Measurements from ENCODE around the gene DCC. TPM values are rescaled to one million over a fixed set of nuclear protein-coding genes. Genes with fewer than 3 reads are reported as not detected.

The DCC gene
- total RNA-seq, 1 experiment from 2014 or later = not detected

GRCh38 chr18:52620926-52621439, 281.0 kb downstream of the DCC start:
- peaks cover 19% of the 10 kb centered on the region for H3K9me3 Mint-ChIP-seq (ENCODE audit: unreplicated experiment)

DNA sequence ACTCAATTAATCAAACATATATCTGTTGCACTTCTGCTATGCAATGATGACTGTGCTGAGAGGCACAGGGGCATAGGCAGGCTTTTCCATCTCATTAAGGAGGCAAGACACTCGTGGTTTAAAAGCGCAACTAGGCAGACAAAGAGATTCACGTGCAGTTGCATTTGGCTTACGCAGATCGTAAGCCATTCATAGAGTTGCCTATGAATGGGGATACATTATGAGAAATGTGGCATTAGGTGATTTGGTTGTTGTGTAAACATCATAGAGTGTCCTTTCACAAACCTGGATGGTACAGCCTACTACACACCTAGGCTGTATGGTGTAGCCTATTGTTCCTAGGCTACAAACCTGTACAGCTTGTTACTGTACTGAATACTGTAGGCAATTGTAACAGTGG, 284.7 kb downstream of the DCC start:
- Mint-ChIP-seq H3K27me3 (ENCODE audit: insufficient read depth, unreplicated experiment) (no peaks in the 10 kb centered on the region), H3K4me1 (ENCODE audit: insufficient read depth, unreplicated experiment) (no peaks in the 10 kb centered on the region), H3K36me3 (ENCODE audit: insufficient read depth, unreplicated experiment) (peaks cover 5% of the 10 kb centered on the region), H3K9me3 (ENCODE audit: unreplicated experiment) (peaks cover 8% of the 10 kb centered on the region), H3K4me3 (ENCODE audit: unreplicated experiment) (no peak overlapping the region), H3K27ac (ENCODE audit: low read depth, unreplicated experiment) (no peak overlapping the region)
- no TSS peak for BruUV-seq (replicated peaks)
- intact Hi-C loops (cut with micrococcal nuclease) = no loop called here
- TF ChIP-seq, protein P1, sequence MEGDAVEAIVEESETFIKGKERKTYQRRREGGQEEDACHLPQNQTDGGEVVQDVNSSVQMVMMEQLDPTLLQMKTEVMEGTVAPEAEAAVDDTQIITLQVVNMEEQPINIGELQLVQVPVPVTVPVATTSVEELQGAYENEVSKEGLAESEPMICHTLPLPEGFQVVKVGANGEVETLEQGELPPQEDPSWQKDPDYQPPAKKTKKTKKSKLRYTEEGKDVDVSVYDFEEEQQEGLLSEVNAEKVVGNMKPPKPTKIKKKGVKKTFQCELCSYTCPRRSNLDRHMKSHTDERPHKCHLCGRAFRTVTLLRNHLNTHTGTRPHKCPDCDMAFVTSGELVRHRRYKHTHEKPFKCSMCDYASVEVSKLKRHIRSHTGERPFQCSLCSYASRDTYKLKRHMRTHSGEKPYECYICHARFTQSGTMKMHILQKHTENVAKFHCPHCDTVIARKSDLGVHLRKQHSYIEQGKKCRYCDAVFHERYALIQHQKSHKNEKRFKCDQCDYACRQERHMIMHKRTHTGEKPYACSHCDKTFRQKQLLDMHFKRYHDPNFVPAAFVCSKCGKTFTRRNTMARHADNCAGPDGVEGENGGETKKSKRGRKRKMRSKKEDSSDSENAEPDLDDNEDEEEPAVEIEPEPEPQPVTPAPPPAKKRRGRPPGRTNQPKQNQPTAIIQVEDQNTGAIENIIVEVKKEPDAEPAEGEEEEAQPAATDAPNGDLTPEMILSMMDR (IDR thresholded peaks at IDR 0.05; ENCODE audit: unreplicated experiment) = no peak
- CTCF ChIA-PET = no interaction called here
- POLR2A ChIA-PET = no interaction called here
- DNase-seq (ENCODE audit: unreplicated experiment) = no peak

More at GRCh38 chr18:52620926-52621439, 281.0 kb downstream of the DCC start:
- intact Hi-C loops (cut with micrococcal nuclease) = no loop called here
- Mint-ChIP-seq H3K4me1 (ENCODE audit: insufficient read depth, unreplicated experiment) (no peaks in the 10 kb centered on the region), H3K4me3 (ENCODE audit: unreplicated experiment) (no peak overlapping the region), H3K27ac (ENCODE audit: low read depth, unreplicated experiment) (no peak overlapping the region), H3K27me3 (ENCODE audit: insufficient read depth, unreplicated experiment) (no peaks in the 10 kb centered on the region), H3K36me3 (ENCODE audit: insufficient read depth, unreplicated experiment) (peaks cover 5% of the 10 kb centered on the region)
- ChIA-PET CTCF (no interaction called here), POLR2A (interaction anchor here (0.5 to 0.7 kb wide), 2 partner anchors 45 to 993 kb away, joined by 3 to 6 read pairs; no protein-coding TSS in a partner anchor)
- TF ChIP-seq, protein P1 (IDR thresholded peaks at IDR 0.05; ENCODE audit: unreplicated experiment) = no peak
- BruUV-seq (replicated peaks) = no TSS peak
- DNase-seq (ENCODE audit: unreplicated experiment) = no peak

DNA sequence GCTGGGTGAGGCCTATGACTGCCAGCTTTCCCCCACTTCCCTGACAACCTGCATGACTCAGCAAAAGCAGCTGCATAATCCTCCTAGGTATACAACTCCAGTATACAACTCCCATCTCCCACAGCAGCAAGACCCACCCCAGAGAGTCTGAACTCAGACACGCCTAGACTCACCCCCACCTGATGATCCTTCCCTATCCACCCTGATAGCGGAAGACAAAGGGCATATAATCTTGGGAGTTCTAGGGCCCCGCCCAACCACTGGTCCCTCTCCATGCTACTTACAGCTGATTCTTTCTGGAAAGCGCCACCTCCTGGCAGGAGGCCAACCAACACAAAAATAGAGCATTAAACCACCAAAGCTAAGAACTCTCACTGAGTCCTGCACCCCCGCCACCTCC, 296.5 kb downstream of the DCC start:
- CTCF ChIA-PET = interaction anchor here (0.6 to 0.9 kb wide), 2 partner anchors 31 to 553 kb away, joined by 3 read pairs; no protein-coding TSS in a partner anchor
- peaks cover 60% of the 10 kb centered on the region for H3K9me3 Mint-ChIP-seq (ENCODE audit: unreplicated experiment)

DNA sequence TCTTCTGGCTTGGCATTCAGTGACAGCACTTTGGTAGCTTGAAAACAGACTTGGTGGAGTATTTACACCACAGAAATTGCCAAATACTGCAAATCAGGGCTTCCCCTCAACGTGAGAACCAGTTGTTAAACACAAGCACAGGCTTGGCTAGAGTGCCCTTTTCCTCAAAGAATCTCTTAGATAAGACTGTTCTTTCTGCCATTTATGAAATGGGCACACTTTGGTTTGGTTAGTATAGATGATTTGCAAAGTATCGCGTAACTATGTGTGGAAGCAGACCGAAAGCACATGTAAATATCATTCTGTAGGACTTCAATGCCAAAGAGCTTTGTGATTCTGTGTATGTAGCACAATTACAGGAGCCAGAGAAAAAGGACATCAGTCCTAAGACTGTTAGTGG, 308.2 kb downstream of the DCC start:
- peaks cover 20% of the 10 kb centered on the region for H3K9me3 Mint-ChIP-seq (ENCODE audit: unreplicated experiment)
- H3K36me3 Mint-ChIP-seq (ENCODE audit: insufficient read depth, unreplicated experiment) = no peaks in the 10 kb centered on the region
- DNase-seq (ENCODE audit: unreplicated experiment) = no peak
- intact Hi-C loops (cut with micrococcal nuclease) = no loop called here
- TF ChIP-seq, protein P1 (IDR thresholded peaks at IDR 0.05; ENCODE audit: unreplicated experiment) = no peak
- CTCF ChIA-PET = interaction anchor here (0.6 to 0.9 kb wide), 3 partner anchors 157 to 919 kb away, joined by 3 to 4 read pairs (median 3); no protein-coding TSS in a partner anchor
- H3K27me3 Mint-ChIP-seq (ENCODE audit: insufficient read depth, unreplicated experiment) = no peaks in the 10 kb centered on the region
- H3K4me3 Mint-ChIP-seq (ENCODE audit: unreplicated experiment) = no peak overlapping the region
- POLR2A ChIA-PET = no interaction called here
- BruUV-seq (replicated peaks) = no TSS peak
- H3K27ac Mint-ChIP-seq (ENCODE audit: low read depth, unreplicated experiment) = no peak overlapping the region
- H3K4me1 Mint-ChIP-seq (ENCODE audit: insufficient read depth, unreplicated experiment) = no peaks in the 10 kb centered on the region

More for the DNA sequence above, 296.5 kb downstream of the DCC start:
- H3K4me3 Mint-ChIP-seq (ENCODE audit: unreplicated experiment) = no peak overlapping the region
- no peaks in the 10 kb centered on the region for H3K4me1 Mint-ChIP-seq (ENCODE audit: insufficient read depth, unreplicated experiment)
- POLR2A ChIA-PET = no interaction called here
- no TSS peak for BruUV-seq (replicated peaks)
- intact Hi-C loops (cut with micrococcal nuclease) = no loop called here
- no peak for DNase-seq (ENCODE audit: unreplicated experiment)
- H3K36me3 Mint-ChIP-seq (ENCODE audit: insufficient read depth, unreplicated experiment) = no peaks in the 10 kb centered on the region
- H3K27ac Mint-ChIP-seq (ENCODE audit: low read depth, unreplicated experiment) = no peak overlapping the region
- TF ChIP-seq, protein P1 (IDR thresholded peaks at IDR 0.05; ENCODE audit: unreplicated experiment) = no peak
- no peaks in the 10 kb centered on the region for H3K27me3 Mint-ChIP-seq (ENCODE audit: insufficient read depth, unreplicated experiment)

All from MCF 10A (cell line).